Glutamatergic neuron (in vitro differentiated cells): Measurements from ENCODE around the gene MGARP. TPM values are rescaled to one million over a fixed set of nuclear protein-coding genes. Genes with fewer than 3 reads are reported as not detected.
"Not testable (repeated sequence)": the region's sequence is repeated elsewhere in the genome, so short reads cannot be mapped to it uniquely, and the experiment has no call there.

ENCODE experiments used
- DNase-seq: peaks from one replicate; pipeline ENCODE4 v3.0.0; 2022
- H3K27ac Mint-ChIP-seq: one replicate; pipeline ENCODE4 v1.8.0; 2020; ENCODE audit warnings: mild to moderate bottlenecking, mixed read lengths, inconsistent platforms; ENCODE audit not compliant: unreplicated experiment
- H3K27me3 Mint-ChIP-seq: one replicate; pipeline ENCODE4 v1.8.0; 2020; ENCODE audit warnings: mild to moderate bottlenecking, moderate library complexity, mixed read lengths, inconsistent platforms; ENCODE audit not compliant: unreplicated experiment
- H3K36me3 Mint-ChIP-seq: one replicate; pipeline ENCODE4 v1.8.0; 2020; ENCODE audit warnings: mild to moderate bottlenecking, mixed read lengths, inconsistent platforms; ENCODE audit not compliant: unreplicated experiment
- H3K4me1 Mint-ChIP-seq: one replicate; pipeline ENCODE4 v1.8.0; 2020; ENCODE audit warnings: mild to moderate bottlenecking, low read depth, mixed read lengths, inconsistent platforms; ENCODE audit not compliant: unreplicated experiment
- H3K4me3 Mint-ChIP-seq: one replicate; pipeline ENCODE4 v1.8.0; 2020; ENCODE audit warnings: mild to moderate bottlenecking, mixed read lengths, inconsistent platforms; ENCODE audit not compliant: unreplicated experiment
- H3K9me3 Mint-ChIP-seq: one replicate; pipeline ENCODE4 v1.8.0; 2020; ENCODE audit warnings: mild to moderate bottlenecking, moderate library complexity, mixed read lengths, inconsistent platforms; ENCODE audit not compliant: unreplicated experiment
- CTCF ChIP-seq: fragments of 200-600 bp; sonication (generic); IDR thresholded peaks from one replicate; pipeline ENCODE4 v1.5.0; 2021; ENCODE audit not compliant: partially characterized antibody, unreplicated experiment
- total RNA-seq: library from RNA; stranded (reverse); fragmentation: NEBNext Ultra II Directional; extraction: Animal tissue kit (Norgen Biotek cat#: 25700); gene quantifications from one replicate; pipeline ENCODE4 v1.2.1, GENCODE V29; 2021; ENCODE audit not compliant: unreplicated experiment

MGARP gene
- total RNA-seq, 1 donor from 2014 or later: 0.69 TPM

GRCh38 chr4:139267301-139267700 lies 12.7 kb downstream of the MGARP start:
- H3K4me3 Mint-ChIP-seq: no peak overlapping the region
- H3K27me3 Mint-ChIP-seq: no peaks in the 10 kb centered on the region
- peaks cover 6% of the 10 kb centered on the region for H3K4me1 Mint-ChIP-seq
- H3K9me3 Mint-ChIP-seq: no peaks in the 10 kb centered on the region
- peak overlapping the region; percentile 20 for H3K27ac Mint-ChIP-seq
- H3K36me3 Mint-ChIP-seq: no peaks in the 10 kb centered on the region
- TF ChIP-seq CTCF: no peak
- DNase-seq: no peak

GRCh38 chr4:139266583-139267257 lies 13.3 kb downstream of the MGARP start:
- Mint-ChIP-seq H3K4me3 (peak overlapping the region; percentile 61), H3K27ac (peak overlapping the region; percentile 20), H3K27me3 (no peaks in the 10 kb centered on the region), H3K36me3 (no peaks in the 10 kb centered on the region), H3K9me3 (no peaks in the 10 kb centered on the region), H3K4me1 (peaks cover 6% of the 10 kb centered on the region)
- no peak for TF ChIP-seq CTCF
- DNase-seq: peak; percentile 45

- DNase-seq: no peak
- Mint-ChIP-seq H3K9me3 (no peaks in the 10 kb centered on the region), H3K27ac (no peak overlapping the region), H3K27me3 (no peaks in the 10 kb centered on the region), H3K36me3 (no peaks in the 10 kb centered on the region), H3K4me3 (no peak overlapping the region), H3K4me1 (peaks cover 6% of the 10 kb centered on the region)
- no peak for TF ChIP-seq CTCF
These were observed 13.8 kb downstream of the MGARP start for GRCh38 chr4:139266208-139266582.

- no peak overlapping the region for H3K27ac Mint-ChIP-seq
- no peak for DNase-seq
- no peaks in the 10 kb centered on the region for H3K36me3 Mint-ChIP-seq
- H3K4me1 Mint-ChIP-seq: peaks cover 6% of the 10 kb centered on the region
- no peaks in the 10 kb centered on the region for H3K9me3 Mint-ChIP-seq
- H3K4me3 Mint-ChIP-seq: no peak overlapping the region
- no peaks in the 10 kb centered on the region for H3K27me3 Mint-ChIP-seq
- TF ChIP-seq CTCF: no peak
These were observed 14.4 kb downstream of the MGARP start for GRCh38 chr4:139265654-139266053.

GRCh38 chr4:139256349-139256748 lies 23.7 kb downstream of the MGARP start:
- no peaks in the 10 kb centered on the region for H3K36me3 Mint-ChIP-seq

GRCh38 chr4:139255581-139255980 lies 24.4 kb downstream of the MGARP start:
- H3K27ac Mint-ChIP-seq, DNase-seq, H3K4me1 Mint-ChIP-seq, H3K27me3 Mint-ChIP-seq, H3K36me3 Mint-ChIP-seq, H3K4me3 Mint-ChIP-seq, H3K9me3 Mint-ChIP-seq: not testable (repeated sequence)

More at GRCh38 chr4:139256349-139256748, 23.7 kb downstream of the MGARP start:
- no peak overlapping the region for H3K27ac Mint-ChIP-seq
- H3K27me3 Mint-ChIP-seq: peaks cover 4% of the 10 kb centered on the region
- H3K4me1 Mint-ChIP-seq: no peaks in the 10 kb centered on the region
- no peak for DNase-seq
- no peaks in the 10 kb centered on the region for H3K9me3 Mint-ChIP-seq
- no peak overlapping the region for H3K4me3 Mint-ChIP-seq
- no peak for TF ChIP-seq CTCF
